Measurements from ENCODE around the gene PRDM11.

Gene PRDM11

GRCh38 chr11:45149483-45150056 is 3.1 kb downstream of the PRDM11 start:
- Histone ChIP-seq H3K23ac (ENCODE audit: low read length in 2 of 2) (no peak overlapping the region), H3K27me3 (ENCODE audit: control insufficient read depth in 1 of 2, insufficient read depth in 1 of 2, low read length in 2 of 2) (peaks cover 7 to 11% of the 10 kb centered on the region in 2 experiments), H4K8ac (ENCODE audit: low read length) (no peak overlapping the region), H3K79me1 (replicated peaks; ENCODE audit: low read length, poor library complexity, severe bottlenecking) (peaks cover 51% of the 10 kb centered on the region), H3K9me3 (ENCODE audit: control insufficient read depth, low read length) (no peaks in the 10 kb centered on the region), H2BK120ac (ENCODE audit: low read depth, low read length) (no peak overlapping the region), H2BK12ac (ENCODE audit: low read length in 2 of 2) (no peak overlapping the region), H2BK5ac (ENCODE audit: low read depth, low read length, poor library complexity, severe bottlenecking) (no peak overlapping the region), H3K18ac (ENCODE audit: low read depth in 1 of 2, low read length in 2 of 2) (no peak overlapping the region), H2AFZ (ENCODE audit: low read depth, low read length) (no peak overlapping the region), H3K27ac (ENCODE audit: low read length, poor library complexity, severe bottlenecking) (no peak overlapping the region), H4K91ac (ENCODE audit: low read length) (no peak overlapping the region), H3K4me1 (ENCODE audit: control insufficient read depth, insufficient read depth, low read depth, low read length) (peaks cover 12% of the 10 kb centered on the region), H2AK5ac (ENCODE audit: low read length, severe bottlenecking) (no peak overlapping the region), H3K36me3 (ENCODE audit: control insufficient read depth in 1 of 2, insufficient read depth in 2 of 2, low read depth in 1 of 2, low read length in 2 of 2) (no peaks in the 10 kb centered on the region), H3K9ac (ENCODE audit: low read length) (no peak overlapping the region), H3K4me3 (ENCODE audit: insufficient read depth in 1 of 2, low read depth in 1 of 2, low read length in 2 of 2) (no peak overlapping the region), H3K14ac (ENCODE audit: low read length in 2 of 2) (no peak overlapping the region), H3K4me2 (ENCODE audit: low read length, poor library complexity, severe bottlenecking) (no peak overlapping the region), H2BK15ac (ENCODE audit: low read depth, poor library complexity, severe bottlenecking) (no peak overlapping the region), H3K4ac (ENCODE audit: low read depth in 1 of 2, low read length in 2 of 2) (no peak overlapping the region)
- DNase-seq, result no peak
- WGBS, result 98% methylated on average over 8 of the region's 8 CpGs

- Histone ChIP-seq H3K9me3 (ENCODE audit: control insufficient read depth, low read length) (no peaks in the 10 kb centered on the region), H2BK120ac (ENCODE audit: low read depth, low read length) (no peak overlapping the region), H3K36me3 (ENCODE audit: control insufficient read depth in 1 of 2, insufficient read depth in 2 of 2, low read depth in 1 of 2, low read length in 2 of 2) (no peaks in the 10 kb centered on the region), H3K14ac (ENCODE audit: low read length in 2 of 2) (no peak overlapping the region), H2BK15ac (ENCODE audit: low read depth, poor library complexity, severe bottlenecking) (no peak overlapping the region), H2AFZ (ENCODE audit: low read depth, low read length) (no peak overlapping the region), H3K4me1 (ENCODE audit: control insufficient read depth, insufficient read depth, low read depth, low read length) (peaks cover 8% of the 10 kb centered on the region), H2AK5ac (ENCODE audit: low read length, severe bottlenecking) (no peak overlapping the region), H3K18ac (ENCODE audit: low read depth in 1 of 2, low read length in 2 of 2) (no peak overlapping the region), H3K79me1 (replicated peaks; ENCODE audit: low read length, poor library complexity, severe bottlenecking) (peaks cover 57% of the 10 kb centered on the region), H3K4me3 (ENCODE audit: insufficient read depth in 1 of 2, low read depth in 1 of 2, low read length in 2 of 2) (no peak overlapping the region), H3K4ac (ENCODE audit: low read depth in 1 of 2, low read length in 2 of 2) (no peak overlapping the region), H4K8ac (ENCODE audit: low read length) (no peak overlapping the region), H3K27ac (ENCODE audit: low read length, poor library complexity, severe bottlenecking) (no peak overlapping the region), H3K23ac (ENCODE audit: low read length in 2 of 2) (no peak overlapping the region), H4K91ac (ENCODE audit: low read length) (no peak overlapping the region), H3K9ac (ENCODE audit: low read length) (no peak overlapping the region), H2BK12ac (ENCODE audit: low read length in 2 of 2) (peak overlapping the region in 1 of 2 experiments; percentile 41), H3K27me3 (ENCODE audit: control insufficient read depth in 1 of 2, insufficient read depth in 1 of 2, low read length in 2 of 2) (peaks cover 1 to 4% of the 10 kb centered on the region in 2 experiments), H3K4me2 (ENCODE audit: low read length, poor library complexity, severe bottlenecking) (no peak overlapping the region), H2BK5ac (ENCODE audit: low read depth, low read length, poor library complexity, severe bottlenecking) (no peak overlapping the region)
- 93% methylated on average over 2 of the region's 2 CpGs for WGBS
- DNase-seq, result no peak
These were observed 3.9 kb downstream of the PRDM11 start for GRCh38 chr11:45150301-45150700.

GRCh38 chr11:45150943-45151342 is 4.5 kb downstream of the PRDM11 start:
- H2AK5ac ChIP-seq (ENCODE audit: low read length, severe bottlenecking), result no peak overlapping the region
- H3K18ac ChIP-seq (ENCODE audit: low read depth in 1 of 2, low read length in 2 of 2), result no peak overlapping the region
- no peak overlapping the region for H3K14ac ChIP-seq (ENCODE audit: low read length in 2 of 2)
- no peaks in the 10 kb centered on the region for H3K36me3 ChIP-seq (ENCODE audit: control insufficient read depth in 1 of 2, insufficient read depth in 2 of 2, low read depth in 1 of 2, low read length in 2 of 2)
- no peak overlapping the region for H3K4me3 ChIP-seq (ENCODE audit: insufficient read depth in 1 of 2, low read depth in 1 of 2, low read length in 2 of 2)
- H2BK5ac ChIP-seq (ENCODE audit: low read depth, low read length, poor library complexity, severe bottlenecking), result no peak overlapping the region
- no peak overlapping the region for H2AFZ ChIP-seq (ENCODE audit: low read depth, low read length)
- H3K27ac ChIP-seq (ENCODE audit: low read length, poor library complexity, severe bottlenecking), result no peak overlapping the region
- no peaks in the 10 kb centered on the region for H3K27me3 ChIP-seq (ENCODE audit: control insufficient read depth in 1 of 2, insufficient read depth in 1 of 2, low read length in 2 of 2)
- H3K4me2 ChIP-seq (ENCODE audit: low read length, poor library complexity, severe bottlenecking), result no peak overlapping the region
- no peak for DNase-seq
- peaks cover 62% of the 10 kb centered on the region for H3K79me1 ChIP-seq (replicated peaks; ENCODE audit: low read length, poor library complexity, severe bottlenecking)
- WGBS, result 86% methylated on average over 4 of the region's 4 CpGs
- no peak overlapping the region for H3K4ac ChIP-seq (ENCODE audit: low read depth in 1 of 2, low read length in 2 of 2)
- no peak overlapping the region for H2BK12ac ChIP-seq (ENCODE audit: low read length in 2 of 2)
- H3K9me3 ChIP-seq (ENCODE audit: control insufficient read depth, low read length), result no peaks in the 10 kb centered on the region
- H3K23ac ChIP-seq (ENCODE audit: low read length in 2 of 2), result no peak overlapping the region
- no peak overlapping the region for H4K91ac ChIP-seq (ENCODE audit: low read length)
- no peak overlapping the region for H2BK120ac ChIP-seq (ENCODE audit: low read depth, low read length)
- no peak overlapping the region for H2BK15ac ChIP-seq (ENCODE audit: low read depth, poor library complexity, severe bottlenecking)
- no peak overlapping the region for H4K8ac ChIP-seq (ENCODE audit: low read length)
- peaks cover 3% of the 10 kb centered on the region for H3K4me1 ChIP-seq (ENCODE audit: control insufficient read depth, insufficient read depth, low read depth, low read length)
- H3K9ac ChIP-seq (ENCODE audit: low read length), result no peak overlapping the region

- Histone ChIP-seq H2AFZ (ENCODE audit: low read depth, low read length) (no peak overlapping the region), H3K27me3 (ENCODE audit: control insufficient read depth in 1 of 2, insufficient read depth in 1 of 2, low read length in 2 of 2) (no peaks in the 10 kb centered on the region), H2AK5ac (ENCODE audit: low read length, severe bottlenecking) (no peak overlapping the region), H3K9me3 (ENCODE audit: control insufficient read depth, low read length) (no peaks in the 10 kb centered on the region), H3K9ac (ENCODE audit: low read length) (no peak overlapping the region), H2BK12ac (ENCODE audit: low read length in 2 of 2) (no peak overlapping the region), H3K4me1 (ENCODE audit: control insufficient read depth, insufficient read depth, low read depth, low read length) (peaks cover 3% of the 10 kb centered on the region), H3K18ac (ENCODE audit: low read depth in 1 of 2, low read length in 2 of 2) (no peak overlapping the region), H4K91ac (ENCODE audit: low read length) (no peak overlapping the region), H2BK15ac (ENCODE audit: low read depth, poor library complexity, severe bottlenecking) (no peak overlapping the region), H3K4me3 (ENCODE audit: insufficient read depth in 1 of 2, low read depth in 1 of 2, low read length in 2 of 2) (no peak overlapping the region), H2BK5ac (ENCODE audit: low read depth, low read length, poor library complexity, severe bottlenecking) (no peak overlapping the region), H4K8ac (ENCODE audit: low read length) (peak overlapping the region; percentile 14), H3K79me1 (replicated peaks; ENCODE audit: low read length, poor library complexity, severe bottlenecking) (peaks cover 67% of the 10 kb centered on the region), H3K36me3 (ENCODE audit: control insufficient read depth in 1 of 2, insufficient read depth in 2 of 2, low read depth in 1 of 2, low read length in 2 of 2) (no peaks in the 10 kb centered on the region), H3K4ac (ENCODE audit: low read depth in 1 of 2, low read length in 2 of 2) (no peak overlapping the region), H2BK120ac (ENCODE audit: low read depth, low read length) (no peak overlapping the region), H3K27ac (ENCODE audit: low read length, poor library complexity, severe bottlenecking) (no peak overlapping the region), H3K23ac (ENCODE audit: low read length in 2 of 2) (no peak overlapping the region), H3K4me2 (ENCODE audit: low read length, poor library complexity, severe bottlenecking) (no peak overlapping the region), H3K14ac (ENCODE audit: low read length in 2 of 2) (peak overlapping the region in 1 of 2 experiments; percentile 62)
- no peak for DNase-seq
- WGBS, result 93% methylated on average over 5 of the region's 6 CpGs
These were observed 5.0 kb downstream of the PRDM11 start for GRCh38 chr11:45151362-45151982.
